ENCODE measurements around the gene CPNE6.

The CPNE6 gene

DNA sequence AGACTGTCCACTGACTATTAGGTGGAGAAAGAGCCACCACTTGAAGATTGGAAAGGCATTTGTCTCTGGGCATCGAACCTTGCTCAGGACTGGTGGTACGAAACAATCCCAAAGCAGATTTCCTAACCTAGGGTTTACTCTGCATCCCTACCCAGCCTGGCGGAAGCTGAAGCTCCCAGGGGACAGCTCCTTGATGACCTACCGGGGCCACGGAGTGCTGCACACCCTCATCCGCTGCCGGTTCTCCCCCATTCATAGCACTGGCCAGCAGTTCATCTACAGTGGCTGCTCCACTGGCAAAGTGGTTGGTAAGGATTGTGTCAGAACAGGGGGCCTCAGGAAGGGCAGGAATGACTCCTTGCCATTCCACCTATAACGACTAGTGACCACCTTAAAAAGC lies 49.8 kb downstream of the CPNE6 start:
- no peak for DNase-seq (ENCODE audit: low read depth)
- TF ChIP-seq, protein P1, sequence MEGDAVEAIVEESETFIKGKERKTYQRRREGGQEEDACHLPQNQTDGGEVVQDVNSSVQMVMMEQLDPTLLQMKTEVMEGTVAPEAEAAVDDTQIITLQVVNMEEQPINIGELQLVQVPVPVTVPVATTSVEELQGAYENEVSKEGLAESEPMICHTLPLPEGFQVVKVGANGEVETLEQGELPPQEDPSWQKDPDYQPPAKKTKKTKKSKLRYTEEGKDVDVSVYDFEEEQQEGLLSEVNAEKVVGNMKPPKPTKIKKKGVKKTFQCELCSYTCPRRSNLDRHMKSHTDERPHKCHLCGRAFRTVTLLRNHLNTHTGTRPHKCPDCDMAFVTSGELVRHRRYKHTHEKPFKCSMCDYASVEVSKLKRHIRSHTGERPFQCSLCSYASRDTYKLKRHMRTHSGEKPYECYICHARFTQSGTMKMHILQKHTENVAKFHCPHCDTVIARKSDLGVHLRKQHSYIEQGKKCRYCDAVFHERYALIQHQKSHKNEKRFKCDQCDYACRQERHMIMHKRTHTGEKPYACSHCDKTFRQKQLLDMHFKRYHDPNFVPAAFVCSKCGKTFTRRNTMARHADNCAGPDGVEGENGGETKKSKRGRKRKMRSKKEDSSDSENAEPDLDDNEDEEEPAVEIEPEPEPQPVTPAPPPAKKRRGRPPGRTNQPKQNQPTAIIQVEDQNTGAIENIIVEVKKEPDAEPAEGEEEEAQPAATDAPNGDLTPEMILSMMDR (IDR thresholded peaks at IDR 0.05; ENCODE audit: insufficient read depth, low read depth, low read length, missing control alignments) = no peak
- H3K4me3 ChIP-seq (ENCODE audit: low read length) = no peak overlapping the region

DNA sequence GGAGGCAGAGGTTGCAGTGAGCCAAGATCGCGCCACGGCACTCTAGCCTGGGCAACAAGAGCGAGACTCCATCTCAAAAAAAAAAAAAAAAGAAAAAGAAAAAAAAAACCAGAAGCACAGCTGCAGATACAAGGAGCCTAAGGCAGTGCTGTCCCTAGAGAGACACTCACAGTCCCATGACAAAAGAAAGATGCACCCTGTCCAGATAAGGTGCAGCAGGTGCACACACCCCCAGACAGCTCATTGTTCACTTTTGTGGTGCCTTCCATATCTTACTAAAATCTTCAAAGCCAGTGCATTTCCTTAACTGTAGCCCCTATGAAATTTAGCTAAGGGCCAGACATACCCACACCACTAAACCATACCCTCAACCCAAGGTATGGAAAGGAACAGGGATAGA lies 51.1 kb downstream of the CPNE6 start:
- TF ChIP-seq, protein P1 (IDR thresholded peaks at IDR 0.05; ENCODE audit: insufficient read depth, low read depth, low read length, missing control alignments) = no peak
- no peak for DNase-seq (ENCODE audit: low read depth)
- no peak overlapping the region for H3K4me3 ChIP-seq (ENCODE audit: low read length)

DNA sequence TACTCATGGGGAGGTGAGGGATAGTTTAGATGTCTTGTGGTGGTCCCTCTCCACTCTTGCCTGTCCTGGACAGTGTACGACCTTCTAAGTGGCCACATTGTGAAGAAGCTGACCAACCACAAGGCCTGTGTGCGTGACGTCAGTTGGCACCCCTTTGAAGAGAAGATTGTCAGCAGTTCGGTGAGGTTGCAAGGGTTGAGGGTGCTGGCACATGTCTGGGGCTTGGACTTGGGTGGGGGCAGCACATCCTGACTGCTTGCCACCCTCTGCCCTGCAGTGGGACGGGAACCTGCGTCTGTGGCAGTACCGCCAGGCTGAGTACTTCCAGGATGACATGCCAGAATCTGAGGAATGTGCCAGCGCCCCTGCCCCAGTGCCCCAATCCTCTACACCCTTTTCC lies 51.5 kb downstream of the CPNE6 start:
- no peak for DNase-seq (ENCODE audit: low read depth)
- no peak overlapping the region for H3K4me3 ChIP-seq (ENCODE audit: low read length)
- TF ChIP-seq, protein P1 (IDR thresholded peaks at IDR 0.05; ENCODE audit: insufficient read depth, low read depth, low read length, missing control alignments) = no peak

DNA sequence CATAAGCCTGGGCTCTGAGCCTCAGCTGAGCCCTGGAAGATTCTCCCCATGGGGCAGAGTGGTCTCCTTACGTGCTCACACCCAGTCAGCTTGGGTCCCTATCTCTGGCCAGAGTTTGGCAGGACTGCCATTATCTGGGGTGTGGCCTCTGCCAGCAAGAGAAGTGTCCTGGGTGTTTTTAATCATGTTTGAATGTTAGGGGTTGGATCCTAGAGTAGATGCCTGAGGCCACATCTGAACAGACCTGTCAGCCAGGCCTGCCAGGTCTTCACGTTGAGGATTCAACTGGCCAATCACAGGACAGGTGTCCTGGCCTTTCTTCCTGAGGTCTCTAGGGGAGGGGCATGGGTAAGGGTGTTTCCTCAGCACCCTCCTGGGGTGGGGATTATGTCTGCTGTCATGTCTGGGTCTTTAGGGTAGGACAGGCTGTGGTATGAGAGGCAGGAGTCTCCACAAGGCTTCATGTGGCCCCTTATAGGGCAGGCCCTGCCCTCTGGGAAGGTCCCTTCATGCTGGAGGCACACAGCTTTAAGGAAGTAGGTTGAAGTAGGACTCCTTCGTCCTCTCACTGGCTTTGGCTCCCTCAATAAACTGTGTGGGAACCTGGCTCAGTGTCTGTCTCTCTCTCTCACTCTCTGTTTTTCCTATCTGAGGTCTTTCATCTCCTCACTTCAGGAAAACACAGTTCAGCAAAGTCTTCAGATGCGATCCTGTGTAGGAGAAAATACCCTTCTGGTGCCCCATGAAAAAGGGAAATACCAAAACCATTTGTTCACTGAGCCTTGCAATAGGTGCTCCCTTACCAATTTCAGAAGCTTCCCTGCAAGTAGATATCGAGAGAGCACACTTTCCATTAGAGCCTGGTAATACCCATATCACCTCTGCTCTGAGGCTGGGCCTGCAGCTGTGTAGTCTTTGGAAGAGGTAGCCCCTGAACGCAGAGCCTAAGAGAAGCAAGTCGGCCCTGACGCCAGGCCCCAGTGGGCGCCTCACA lies 52.4 kb downstream of the CPNE6 start:
- DNase-seq (ENCODE audit: low read depth) = no peak
- TF ChIP-seq, protein P1 (IDR thresholded peaks at IDR 0.05; ENCODE audit: insufficient read depth, low read depth, low read length, missing control alignments) = no peak

DNA sequence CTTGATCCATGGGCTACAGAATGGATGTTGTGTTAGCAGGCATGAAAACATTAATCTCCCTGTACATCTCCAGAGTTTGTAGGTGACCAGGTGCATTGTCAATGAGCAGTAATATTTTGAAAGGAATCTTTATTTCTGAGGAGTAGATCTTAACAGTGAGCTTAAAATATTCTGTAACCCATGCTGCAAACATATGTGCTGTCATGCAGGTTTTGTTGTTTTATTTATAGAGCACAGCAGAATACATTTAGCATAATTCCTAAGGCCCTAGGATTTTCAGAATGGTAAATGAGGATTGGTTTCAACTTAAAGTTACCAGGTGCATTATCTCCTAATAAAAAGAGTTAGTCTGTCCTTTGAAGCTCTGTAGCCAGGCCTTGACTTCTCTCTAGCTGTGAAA lies 55.6 kb downstream of the CPNE6 start:
- no peak for DNase-seq (ENCODE audit: low read depth)
- TF ChIP-seq, protein P1 (IDR thresholded peaks at IDR 0.05; ENCODE audit: insufficient read depth, low read depth, low read length, missing control alignments) = no peak
- no peak overlapping the region for H3K4me3 ChIP-seq (ENCODE audit: low read length)

More for the DNA sequence above, 52.4 kb downstream of the CPNE6 start:
- H3K4me3 ChIP-seq (ENCODE audit: low read length) = no peak overlapping the region

DNA sequence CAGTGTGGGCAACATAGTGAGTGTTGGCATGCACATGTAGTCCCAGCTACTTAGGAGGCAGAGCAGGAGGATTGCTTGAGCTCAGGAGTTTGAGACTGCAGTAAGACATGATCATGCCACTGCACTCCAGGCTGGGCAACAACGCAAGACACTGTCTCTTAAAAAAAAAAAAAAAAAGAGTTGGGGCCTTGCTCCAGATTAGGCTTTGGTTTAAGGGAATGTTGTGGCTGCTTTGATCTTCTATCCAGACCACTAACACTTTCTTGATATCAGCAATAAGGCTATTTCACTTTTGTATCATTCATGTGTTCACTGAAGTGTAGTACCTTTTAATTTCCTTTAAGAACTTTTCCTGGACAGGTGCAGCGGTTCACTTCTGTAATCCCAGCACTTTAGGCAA lies 56.3 kb downstream of the CPNE6 start:
- H3K4me3 ChIP-seq (ENCODE audit: low read length) = no peak overlapping the region
- no peak for DNase-seq (ENCODE audit: low read depth)
- TF ChIP-seq, protein P1 (IDR thresholded peaks at IDR 0.05; ENCODE audit: insufficient read depth, low read depth, low read length, missing control alignments) = no peak
